Brain pericyte (primary cell): Measurements from ENCODE around the gene INIP.
"Not testable (repeated sequence)": the region's sequence is repeated elsewhere in the genome, so short reads cannot be mapped to it uniquely, and the experiment has no call there.

ENCODE experiments used
- DNase-seq: peaks from one replicate; pipeline ENCODE4 v3.0.0-alpha.2; 2012; ENCODE audit warnings: low read depth, low spot score

Gene INIP

DNA sequence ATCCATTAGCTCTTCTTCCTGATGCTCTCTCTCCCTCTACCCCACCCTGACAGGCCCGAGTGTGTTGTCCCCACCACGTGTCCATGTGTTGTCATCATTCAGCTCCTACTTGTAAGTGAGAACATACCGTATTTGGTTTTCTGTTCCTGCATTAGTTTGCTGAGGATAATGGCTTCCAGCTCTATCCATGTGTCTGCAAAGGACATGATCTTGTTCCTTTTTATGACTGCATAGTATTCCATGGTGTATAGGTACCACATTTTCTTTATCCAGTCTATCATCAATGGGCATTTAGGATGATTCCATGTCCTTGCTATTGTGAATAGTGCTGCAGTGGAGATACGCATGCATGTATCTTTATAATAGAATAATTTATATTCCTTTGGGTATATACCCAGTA is 44.7 kb downstream of the INIP start:
- DNase-seq: not testable (repeated sequence)

GRCh38 chr9:112670991-112671625 is 46.8 kb downstream of the INIP start:
- DNase-seq: no peak

GRCh38 chr9:112669326-112669725 is 48.6 kb downstream of the INIP start:
- no peak for DNase-seq

GRCh38 chr9:112665347-112665746 is 52.6 kb downstream of the INIP start:
- DNase-seq: no peak

DNA sequence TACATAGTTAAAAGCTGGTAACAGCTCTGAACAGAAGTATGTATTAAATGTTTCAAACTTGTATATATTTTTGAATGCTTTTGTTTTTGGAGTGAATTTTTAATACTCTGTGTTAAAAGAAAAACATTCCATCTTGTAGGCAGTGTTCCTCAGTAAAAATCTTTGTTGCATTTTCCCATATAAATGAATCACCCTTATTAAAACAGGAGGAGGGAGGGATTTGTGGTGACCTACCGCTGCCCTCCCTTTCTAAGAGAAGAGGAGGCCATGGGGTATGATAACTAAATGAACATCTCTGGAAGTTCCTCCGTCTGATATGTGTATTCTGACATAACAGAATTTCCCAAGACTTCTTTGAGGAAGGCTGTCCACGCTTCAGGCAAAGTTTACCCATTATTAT is 53.4 kb downstream of the INIP start:
- no peak for DNase-seq

DNA sequence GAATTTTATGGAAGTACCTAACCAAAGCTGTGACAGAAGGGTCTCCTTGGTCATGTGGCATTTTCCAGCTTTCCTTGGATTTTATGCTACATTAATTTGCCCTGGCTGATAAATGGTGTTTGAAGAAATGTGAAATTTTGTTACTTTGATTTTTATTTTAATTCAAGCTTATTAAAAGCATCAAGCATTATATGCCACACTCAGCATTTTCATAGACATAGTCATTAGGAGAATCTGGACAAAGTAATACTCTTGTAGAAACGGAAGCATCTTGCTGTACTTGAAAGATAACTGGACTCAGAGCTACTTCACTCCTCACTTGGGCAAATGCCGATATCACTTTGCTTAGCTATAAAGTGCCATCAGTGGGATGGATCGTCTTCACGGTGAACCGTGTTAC is 54.2 kb downstream of the INIP start:
- DNase-seq: no peak

- no peak for DNase-seq
Measured at GRCh38 chr9:112659906-112660305, 58.0 kb downstream of the INIP start.

DNA sequence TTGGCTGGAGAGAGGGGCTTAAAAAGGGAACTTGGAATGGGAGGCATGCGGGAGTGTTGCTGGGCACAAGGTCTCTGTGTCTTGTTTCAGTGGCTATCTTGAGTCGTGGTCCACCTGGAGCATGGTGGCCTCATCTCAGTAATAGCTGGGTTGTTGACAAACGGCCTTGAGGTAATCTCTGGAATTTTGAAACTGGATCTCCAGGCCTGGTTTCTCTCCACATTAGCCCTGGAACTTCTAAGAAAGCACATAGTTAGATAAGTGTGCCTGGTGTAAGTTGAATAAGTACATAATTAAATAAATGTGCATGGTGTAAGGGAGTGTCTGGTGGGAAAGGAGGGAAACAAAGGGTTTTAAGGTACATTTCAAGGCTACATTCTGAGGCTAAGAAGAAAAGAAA is 62.2 kb downstream of the INIP start:
- no peak for DNase-seq

- DNase-seq: no peak
Measured at GRCh38 chr9:112654282-112654681, 63.6 kb downstream of the INIP start.

DNA sequence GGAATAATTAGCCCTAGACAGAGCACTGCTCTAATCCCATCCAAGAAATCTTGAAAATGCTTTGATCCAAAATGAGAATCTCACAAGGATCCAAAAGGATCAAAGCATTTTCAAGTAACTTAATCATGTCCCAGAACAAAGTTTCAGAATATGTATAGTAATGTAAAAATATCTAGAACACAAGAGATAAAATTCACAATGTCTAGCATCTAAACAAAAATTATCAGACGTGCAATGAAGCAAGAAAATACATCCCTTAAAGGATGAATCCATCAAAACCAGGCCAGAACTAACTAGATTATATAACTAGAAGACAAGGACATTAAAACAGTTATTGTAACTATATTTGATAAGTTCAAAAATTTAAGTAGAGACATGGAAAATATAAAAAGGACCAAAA is 69.3 kb downstream of the INIP start:
- no peak for DNase-seq

GRCh38 chr9:112647596-112647995 is 70.3 kb downstream of the INIP start:
- no peak for DNase-seq

- DNase-seq: no peak
Measured at GRCh38 chr9:112642126-112642525, 75.8 kb downstream of the INIP start.

DNA sequence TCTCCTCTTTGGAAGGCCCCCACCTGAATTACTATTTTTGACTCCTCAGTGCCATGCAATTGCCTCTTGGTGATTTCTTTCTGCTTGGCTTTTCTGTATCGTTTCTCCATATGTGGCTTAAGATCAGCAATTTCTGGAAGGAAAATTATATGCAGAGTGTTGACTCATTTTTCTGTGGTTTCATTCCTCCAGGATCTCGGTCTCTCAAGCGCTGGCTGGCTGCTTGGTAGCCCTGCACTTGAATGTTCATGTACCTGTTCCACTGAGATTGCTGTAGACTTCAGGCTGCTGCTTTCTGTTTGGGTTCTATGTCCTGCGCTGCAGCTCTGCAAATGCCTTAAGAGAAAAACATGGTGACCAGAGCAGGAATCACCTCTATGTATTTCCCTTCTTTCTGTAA is 77.6 kb downstream of the INIP start:
- DNase-seq: no peak
